HepG2 (cell line): ENCODE results near the gene HTR3B. TPM values are rescaled to one million over a fixed set of nuclear protein-coding genes. Genes with fewer than 3 reads are reported as not detected.

Source experiments
- ATAC-seq: fragments of 200-7000 bp; cut with Tn5 transposase; 3 replicates; pipeline ENCODE4 v1.9.1; 2020; ENCODE audit warnings: mild to moderate bottlenecking, moderate library complexity
- BruUV-seq: library from RNA; stranded (reverse); fragments of 400-500 nt; replicated peaks from 2 replicates; lab custom pipeline; 2021; lab: Mats Ljungman, UMichigan
- CTCF ChIA-PET: fragments of 300-600 bp; formaldehyde crosslinking; extraction: SDS; loops from one replicate; lab custom pipeline; 2021; ENCODE audit warnings: low total read pairs, inconsistent platforms, low intra/inter-chr PET ratio; lab: Yijun Ruan, JAX
- POLR2A ChIA-PET: fragments of 350-600 bp; sonication (Branson Sonifier 250); formaldehyde crosslinking; loops from one replicate; lab custom pipeline; 2020; ENCODE audit warnings: antibody characterized with exemption, inconsistent platforms; lab: Yijun Ruan, JAX
- DNase-seq: peaks from one replicate; pipeline ENCODE4 v3.0.0-alpha.2; 2015; ENCODE audit warnings: low spot score
- FAIRE-seq: peaks from 3 replicates; lab custom pipeline; 2011; peaks lifted over from hg19 to GRCh38; lab: Jason Lieb, UNC
- H2AFZ ChIP-seq: one replicate; pipeline ENCODE4 v1.6.1; 2011; ENCODE audit warnings: low read length, inconsistent platforms
- H3K27ac ChIP-seq: fragments of 300-600 bp; 3 replicates; pipeline ENCODE4 v1.8.0; 2011; ENCODE audit warnings: mixed run types, mild to moderate bottlenecking, mixed read lengths, low read length, inconsistent platforms; ENCODE audit not compliant: insufficient read depth; ENCODE audit errors: extremely low read length
- H3K27me3 ChIP-seq, 2 experiments: fragments of 200-600 bp in 1 of 2; 2 replicates in 1 of 2; 3 replicates in 1 of 2; pipeline versions ENCODE4 v1.6.0 to v1.8.0; 2011; ENCODE audit warnings: low read length in 2 of 2, mild to moderate bottlenecking in 2 of 2, moderate library complexity in 2 of 2, inconsistent platforms in 1 of 2; ENCODE audit not compliant: insufficient read depth in 2 of 2, control insufficient read depth in 1 of 2
- H3K36me3 ChIP-seq, 2 experiments: fragments of 200-600 bp in 1 of 2; replicated peaks in 1 of 2; 2 replicates in 1 of 2; 3 replicates in 1 of 2; pipeline versions ENCODE4 v1.5.1 to v1.8.0; 2011; ENCODE audit warnings: low read length in 2 of 2, inconsistent platforms in 1 of 2; ENCODE audit not compliant: insufficient read depth in 2 of 2, control insufficient read depth in 1 of 2
- H3K4me1 ChIP-seq: 2 replicates; pipeline ENCODE4 v1.5.1; 2012; ENCODE audit warnings: low read length, inconsistent platforms; ENCODE audit not compliant: insufficient read depth
- H3K4me2 ChIP-seq: 2 replicates; pipeline ENCODE4 v1.6.0; 2011; ENCODE audit warnings: low read depth, low read length, inconsistent platforms
- H3K4me3 ChIP-seq, 3 experiments: fragments of 200-600 bp in 1 of 3; sonication (generic), shearing (Covaris generic) in 1 of 3; replicated peaks in 1 of 3; 2 replicates each; pipeline ENCODE4 v1.5.1; 2011 to 2016; ENCODE audit warnings: low read length in 3 of 3, inconsistent platforms in 2 of 3, low read depth in 2 of 3, mild to moderate bottlenecking in 2 of 3, control low read depth in 1 of 3, mixed read lengths in 1 of 3; ENCODE audit not compliant: insufficient read depth in 1 of 3
- H3K79me2 ChIP-seq: one replicate; pipeline ENCODE4 v1.6.1; 2011; ENCODE audit warnings: low read length, inconsistent platforms; ENCODE audit not compliant: insufficient read depth
- H3K9ac ChIP-seq: 2 replicates; pipeline ENCODE4 v1.6.0; 2011; ENCODE audit warnings: mild to moderate bottlenecking, low read depth, low read length, inconsistent platforms; ENCODE audit not compliant: insufficient read depth
- H3K9me3 ChIP-seq: 2 replicates; pipeline ENCODE4 v1.5.1; 2012; ENCODE audit warnings: mild to moderate bottlenecking, low read length
- H4K20me1 ChIP-seq: 2 replicates; pipeline ENCODE4 v1.6.0; 2011; ENCODE audit warnings: inconsistent platforms, mild to moderate bottlenecking, low read length, moderate library complexity; ENCODE audit not compliant: insufficient read depth
- HDAC1 ChIP-seq: sonication (generic); formaldehyde crosslinking; IDR thresholded peaks from 2 replicates; pipeline ENCODE4 v1.5.1; 2020; ENCODE audit warnings: mild to moderate bottlenecking, missing genetic modification reagents
- HOXA3 ChIP-seq: sonication (generic); formaldehyde crosslinking; IDR thresholded peaks from 2 replicates; pipeline ENCODE4 v1.5.0; 2020; ENCODE audit warnings: missing genetic modification reagents
- MAFG ChIP-seq: sonication (generic); formaldehyde crosslinking; IDR thresholded peaks from 2 replicates; pipeline ENCODE4 v1.5.1; 2020; ENCODE audit warnings: mild to moderate bottlenecking, missing genetic modification reagents
- MED8 ChIP-seq: sonication (generic); formaldehyde crosslinking; IDR thresholded peaks from 2 replicates; pipeline ENCODE4 v1.8.1; 2023; ENCODE audit warnings: mild to moderate bottlenecking, missing genetic modification reagents; ENCODE audit not compliant: insufficient replicate concordance
- MIER3 ChIP-seq: IDR thresholded peaks from 2 replicates; pipeline ENCODE4 v1.6.1; 2016; ENCODE audit warnings: missing compliant biosample characterization, borderline replicate concordance
- PHF21A ChIP-seq: sonication (generic); formaldehyde crosslinking; IDR thresholded peaks from 2 replicates; pipeline ENCODE4 v1.5.0; 2020; ENCODE audit warnings: mild to moderate bottlenecking, missing genetic modification reagents
- SATB2 ChIP-seq: sonication (generic); formaldehyde crosslinking; IDR thresholded peaks from 2 replicates; pipeline ENCODE4 v1.5.0; 2020; ENCODE audit warnings: missing genetic modification reagents
- SRSF1 ChIP-seq: fragments of 200-400 bp; formaldehyde crosslinking; optimal IDR thresholded peaks from 2 replicates; pipeline ENCODE3; 2017; ENCODE audit warnings: mild to moderate bottlenecking, low read depth, low read length, moderate library complexity
- TOE1 ChIP-seq: sonication (generic); formaldehyde crosslinking; IDR thresholded peaks from 2 replicates; pipeline ENCODE4 v1.4.0; 2020; ENCODE audit warnings: mild to moderate bottlenecking, missing genetic modification reagents
- XBP1 ChIP-seq: sonication (generic); formaldehyde crosslinking; IDR thresholded peaks from 2 replicates; pipeline ENCODE4 v1.5.0; 2020; ENCODE audit warnings: missing genetic modification reagents
- ZNF317 ChIP-seq: sonication (generic); formaldehyde crosslinking; IDR thresholded peaks from 2 replicates; pipeline ENCODE4 v1.5.0; 2020; ENCODE audit warnings: mild to moderate bottlenecking, missing genetic modification reagents
- WGBS: methylation state at CpG from one replicate; pipeline ENCODE4 v1.1.6; 2017; ENCODE audit warnings: low lambda C conversion rate; 5-methylcytosine and 5-hydroxymethylcytosine counted together
- in situ Hi-C: cut with HindIII; loops from 2 replicates; pipeline ENCODE4 v1.10.0; 2017; ENCODE audit warnings: low pct_unique_long_range_greater_than_20kb; ENCODE audit not compliant: extremely low pct_ligation_motif_present
- intact Hi-C: fragments of 100-400 bp; cut with micrococcal nuclease; formaldehyde crosslinking; loops from one replicate; pipeline ENCODE4 v1.10.0; 2022; ENCODE audit not compliant: unreplicated experiment
- polyA plus RNA-seq, 8 experiments: library from polyadenylated mRNA; depleted of rRNA in 3 of 8; stranded (reverse) in 7 of 8; unstranded in 1 of 8; fragments of >200 nt; fragmentation: Illumina TruSeq in 4 of 8; extraction: Trizol in 4 of 8; gene quantifications; 2 replicates each; pipeline versions ENCODE4 v1.2.1 to v1.2.3, GENCODE V29; 2011 to 2016; ENCODE audit warnings: low read depth in 4 of 8, missing spikeins in 1 of 8, mixed read lengths in 1 of 8; ENCODE audit not compliant: insufficient read depth in 1 of 8
- total RNA-seq, 5 experiments: library from RNA; depleted of rRNA; stranded (reverse); fragments of >200 nt; fragmentation: Illumina TruSeq; extraction: Trizol; gene quantifications; 2 replicates each; pipeline ENCODE4 v1.2.3, GENCODE V29; 2016; ENCODE audit warnings: low read depth in 1 of 5
- TF ChIP-seq, protein P1 (sequence below): IDR thresholded peaks from 2 replicates; pipeline ENCODE4 v1.6.1; 2018; ENCODE audit warnings: missing genetic modification reagents, mild to moderate bottlenecking, missing compliant biosample characterization
- TF ChIP-seq, protein P2 (sequence below): sonication (generic); formaldehyde crosslinking; IDR thresholded peaks from 2 replicates; pipeline ENCODE4 v1.4.0; 2020; ENCODE audit warnings: missing genetic modification reagents, borderline replicate concordance
- TF ChIP-seq, protein P3 (sequence below): fragments of 450-650 bp; IDR thresholded peaks from 2 replicates; pipeline ENCODE4 v1.6.1; 2017

Gene HTR3B
- total and polyA plus RNA-seq, 2 of the 13 experiments (the other 11 are each of a cell fraction or from before 2014, with no cell fraction given): 0.09 to 1.7 TPM

DNA sequence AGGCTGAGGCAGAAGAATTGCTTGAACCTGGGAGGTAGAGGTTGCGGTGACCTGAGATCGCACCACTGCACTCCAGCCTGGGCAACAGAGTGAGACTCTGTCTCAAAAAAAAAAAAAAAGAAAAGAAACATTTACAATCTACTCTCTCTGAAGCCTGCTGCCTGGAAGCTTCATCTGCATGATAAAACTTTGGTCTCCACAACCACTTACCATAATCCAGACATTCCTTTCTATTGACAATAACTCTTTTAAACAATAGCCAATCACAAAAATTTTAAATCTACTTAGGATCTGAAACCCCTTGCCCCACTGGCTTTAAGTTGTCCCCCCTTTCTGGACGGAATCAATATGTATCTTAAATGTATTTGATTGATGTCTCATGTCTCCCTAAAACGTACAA lies 45.3 kb downstream of the HTR3B start:
- 49% methylated on average over 4 of the region's 4 CpGs for whole genome bisulfite sequencing
- ATAC-seq (no peak), DNase-seq (no peak), FAIRE-seq (no peak)
- Histone ChIP-seq H2AFZ (no peak overlapping the region), H3K79me2 (no peaks in the 10 kb centered on the region), H3K27me3 (peaks cover 0 to 15% of the 10 kb centered on the region in 2 experiments; a peak in 2 of 5 replicates), H3K9me3 (no peaks in the 10 kb centered on the region), H3K36me3 (no peaks in the 10 kb centered on the region), H3K9ac (no peak overlapping the region), H3K27ac (no peak overlapping the region), H3K4me3 (no peak overlapping the region), H4K20me1 (no peaks in the 10 kb centered on the region), H3K4me2 (no peak overlapping the region), H3K4me1 (peaks cover 14% of the 10 kb centered on the region)
- BruUV-seq: no TSS peak
- intact Hi-C loops: no loop called here
- in situ Hi-C loops: no loop called here
- CTCF ChIA-PET: no interaction called here
- POLR2A ChIA-PET: no interaction called here
- TF ChIP-seq HDAC1 (CRISPR knock-in tag) (no peak), MED8 (CRISPR knock-in tag) (no peak), ZNF317 (CRISPR knock-in tag) (no peak), SATB2 (CRISPR knock-in tag) (no peak), TOE1 (CRISPR knock-in tag) (no peak), SRSF1 (no peak), PHF21A (no peak), MAFG (no peak), XBP1 (CRISPR knock-in tag) (no peak), MIER3 (CRISPR knock-in tag) (no peak), HOXA3 (CRISPR knock-in tag) (no peak)
- TF ChIP-seq, protein P1, sequence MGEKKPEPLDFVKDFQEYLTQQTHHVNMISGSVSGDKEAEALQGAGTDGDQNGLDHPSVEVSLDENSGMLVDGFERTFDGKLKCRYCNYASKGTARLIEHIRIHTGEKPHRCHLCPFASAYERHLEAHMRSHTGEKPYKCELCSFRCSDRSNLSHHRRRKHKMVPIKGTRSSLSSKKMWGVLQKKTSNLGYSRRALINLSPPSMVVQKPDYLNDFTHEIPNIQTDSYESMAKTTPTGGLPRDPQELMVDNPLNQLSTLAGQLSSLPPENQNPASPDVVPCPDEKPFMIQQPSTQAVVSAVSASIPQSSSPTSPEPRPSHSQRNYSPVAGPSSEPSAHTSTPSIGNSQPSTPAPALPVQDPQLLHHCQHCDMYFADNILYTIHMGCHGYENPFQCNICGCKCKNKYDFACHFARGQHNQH (CRISPR knock-in tag): no peak
- TF ChIP-seq, protein P2, sequence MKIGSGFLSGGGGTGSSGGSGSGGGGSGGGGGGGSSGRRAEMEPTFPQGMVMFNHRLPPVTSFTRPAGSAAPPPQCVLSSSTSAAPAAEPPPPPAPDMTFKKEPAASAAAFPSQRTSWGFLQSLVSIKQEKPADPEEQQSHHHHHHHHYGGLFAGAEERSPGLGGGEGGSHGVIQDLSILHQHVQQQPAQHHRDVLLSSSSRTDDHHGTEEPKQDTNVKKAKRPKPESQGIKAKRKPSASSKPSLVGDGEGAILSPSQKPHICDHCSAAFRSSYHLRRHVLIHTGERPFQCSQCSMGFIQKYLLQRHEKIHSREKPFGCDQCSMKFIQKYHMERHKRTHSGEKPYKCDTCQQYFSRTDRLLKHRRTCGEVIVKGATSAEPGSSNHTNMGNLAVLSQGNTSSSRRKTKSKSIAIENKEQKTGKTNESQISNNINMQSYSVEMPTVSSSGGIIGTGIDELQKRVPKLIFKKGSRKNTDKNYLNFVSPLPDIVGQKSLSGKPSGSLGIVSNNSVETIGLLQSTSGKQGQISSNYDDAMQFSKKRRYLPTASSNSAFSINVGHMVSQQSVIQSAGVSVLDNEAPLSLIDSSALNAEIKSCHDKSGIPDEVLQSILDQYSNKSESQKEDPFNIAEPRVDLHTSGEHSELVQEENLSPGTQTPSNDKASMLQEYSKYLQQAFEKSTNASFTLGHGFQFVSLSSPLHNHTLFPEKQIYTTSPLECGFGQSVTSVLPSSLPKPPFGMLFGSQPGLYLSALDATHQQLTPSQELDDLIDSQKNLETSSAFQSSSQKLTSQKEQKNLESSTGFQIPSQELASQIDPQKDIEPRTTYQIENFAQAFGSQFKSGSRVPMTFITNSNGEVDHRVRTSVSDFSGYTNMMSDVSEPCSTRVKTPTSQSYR (CRISPR knock-in tag): no peak
- TF ChIP-seq, protein P3, sequence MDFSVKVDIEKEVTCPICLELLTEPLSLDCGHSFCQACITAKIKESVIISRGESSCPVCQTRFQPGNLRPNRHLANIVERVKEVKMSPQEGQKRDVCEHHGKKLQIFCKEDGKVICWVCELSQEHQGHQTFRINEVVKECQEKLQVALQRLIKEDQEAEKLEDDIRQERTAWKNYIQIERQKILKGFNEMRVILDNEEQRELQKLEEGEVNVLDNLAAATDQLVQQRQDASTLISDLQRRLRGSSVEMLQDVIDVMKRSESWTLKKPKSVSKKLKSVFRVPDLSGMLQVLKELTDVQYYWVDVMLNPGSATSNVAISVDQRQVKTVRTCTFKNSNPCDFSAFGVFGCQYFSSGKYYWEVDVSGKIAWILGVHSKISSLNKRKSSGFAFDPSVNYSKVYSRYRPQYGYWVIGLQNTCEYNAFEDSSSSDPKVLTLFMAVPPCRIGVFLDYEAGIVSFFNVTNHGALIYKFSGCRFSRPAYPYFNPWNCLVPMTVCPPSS: no peak
